RCC 7860 (cell line): Measurements from ENCODE around the gene NETO2.
"Not testable (repeated sequence)": the region's sequence is repeated elsewhere in the genome, so short reads cannot be mapped to it uniquely, and the experiment has no call there.

Experiments
- DNase-seq: peaks from one replicate; pipeline ENCODE4 v3.0.0-alpha.2; 2015; ENCODE audit warnings: low spot score
- FAIRE-seq: peaks from 2 replicates; lab custom pipeline; 2012; peaks lifted over from hg19 to GRCh38; lab: Jason Lieb, UNC

NETO2 gene

DNA sequence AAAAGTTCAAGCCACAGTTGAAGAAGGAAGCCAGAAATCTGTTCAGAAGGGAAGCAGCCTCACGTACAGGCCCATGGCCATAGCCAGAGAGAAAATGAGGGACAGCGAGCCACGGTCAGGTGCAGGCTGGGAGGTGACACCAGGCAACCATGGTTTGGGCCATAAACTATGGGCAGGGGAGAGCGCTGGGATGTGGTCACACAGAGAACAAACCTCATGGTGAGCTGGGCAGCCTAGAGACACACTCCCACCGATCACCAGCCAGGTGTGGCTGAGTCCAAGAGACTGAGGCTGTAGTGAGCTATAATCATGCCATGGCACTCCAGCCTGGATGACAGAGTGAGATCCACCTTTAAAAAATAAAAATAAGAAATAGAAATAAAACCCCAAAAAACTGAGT lies 76.5 kb downstream of the NETO2 start:
- DNase-seq (no peak), FAIRE-seq (no peak)

DNA sequence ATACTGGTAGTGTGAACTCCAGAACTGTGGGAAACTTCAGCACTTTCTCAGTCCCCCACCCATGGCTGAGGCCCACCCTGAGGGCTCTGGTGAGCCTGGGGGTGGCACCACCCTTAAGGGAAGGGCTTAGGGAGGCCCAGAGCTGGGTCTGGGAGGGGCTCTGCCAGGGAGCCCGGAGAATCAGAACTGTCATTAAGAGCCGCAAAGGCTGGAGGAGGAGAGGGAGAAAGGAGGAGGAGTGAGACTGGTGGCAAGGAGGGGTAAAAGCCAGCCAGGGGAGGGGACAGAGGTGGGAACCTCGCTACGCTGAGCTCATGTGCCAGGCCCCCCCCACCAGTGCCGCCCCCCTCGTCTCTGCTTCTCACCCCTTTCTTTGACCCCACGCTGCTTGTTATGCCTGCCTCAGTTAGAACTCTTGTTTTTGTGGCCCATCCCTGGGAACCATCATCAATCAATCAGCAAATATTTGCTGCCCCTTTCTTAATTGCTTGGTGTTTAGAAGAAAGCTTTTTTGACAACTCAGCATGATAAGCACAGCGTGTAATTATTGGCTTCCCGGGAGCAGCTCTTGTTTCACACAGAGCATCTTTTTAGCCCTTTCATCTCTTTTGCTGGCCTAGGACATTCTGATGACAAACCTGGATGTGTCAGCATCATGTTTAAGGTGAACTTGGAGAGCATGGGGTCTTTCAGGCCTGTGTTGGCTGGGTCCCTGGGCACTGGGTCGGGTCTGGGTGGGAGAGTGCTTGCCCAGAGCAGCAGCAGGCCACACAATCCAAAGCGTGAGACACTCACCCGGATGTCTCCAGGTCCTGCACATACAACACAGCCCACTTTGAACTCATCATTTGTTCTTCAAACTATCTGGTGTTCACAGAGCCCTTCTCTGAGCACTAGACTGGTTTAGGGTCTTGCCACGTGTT lies 77.7 kb downstream of the NETO2 start:
- no peak for DNase-seq
- no peak for FAIRE-seq

- no peak for FAIRE-seq
- no peak for DNase-seq
Measured at GRCh38 chr16:47064775-47065174, 79.0 kb downstream of the NETO2 start.

GRCh38 chr16:47063011-47063724 lies 80.6 kb downstream of the NETO2 start:
- no peak for DNase-seq
- FAIRE-seq: no peak

- FAIRE-seq (no peak), DNase-seq (no peak)
Measured at GRCh38 chr16:47061204-47061603, 82.5 kb downstream of the NETO2 start.

- DNase-seq: no peak
- no peak for FAIRE-seq
Measured at GRCh38 chr16:47060596-47060995, 83.1 kb downstream of the NETO2 start.

- DNase-seq: no peak
- FAIRE-seq: no peak
Measured at GRCh38 chr16:47059991-47060390, 83.8 kb downstream of the NETO2 start.

GRCh38 chr16:47059130-47059529 lies 84.6 kb downstream of the NETO2 start:
- not testable (repeated sequence) for FAIRE-seq, DNase-seq

DNA sequence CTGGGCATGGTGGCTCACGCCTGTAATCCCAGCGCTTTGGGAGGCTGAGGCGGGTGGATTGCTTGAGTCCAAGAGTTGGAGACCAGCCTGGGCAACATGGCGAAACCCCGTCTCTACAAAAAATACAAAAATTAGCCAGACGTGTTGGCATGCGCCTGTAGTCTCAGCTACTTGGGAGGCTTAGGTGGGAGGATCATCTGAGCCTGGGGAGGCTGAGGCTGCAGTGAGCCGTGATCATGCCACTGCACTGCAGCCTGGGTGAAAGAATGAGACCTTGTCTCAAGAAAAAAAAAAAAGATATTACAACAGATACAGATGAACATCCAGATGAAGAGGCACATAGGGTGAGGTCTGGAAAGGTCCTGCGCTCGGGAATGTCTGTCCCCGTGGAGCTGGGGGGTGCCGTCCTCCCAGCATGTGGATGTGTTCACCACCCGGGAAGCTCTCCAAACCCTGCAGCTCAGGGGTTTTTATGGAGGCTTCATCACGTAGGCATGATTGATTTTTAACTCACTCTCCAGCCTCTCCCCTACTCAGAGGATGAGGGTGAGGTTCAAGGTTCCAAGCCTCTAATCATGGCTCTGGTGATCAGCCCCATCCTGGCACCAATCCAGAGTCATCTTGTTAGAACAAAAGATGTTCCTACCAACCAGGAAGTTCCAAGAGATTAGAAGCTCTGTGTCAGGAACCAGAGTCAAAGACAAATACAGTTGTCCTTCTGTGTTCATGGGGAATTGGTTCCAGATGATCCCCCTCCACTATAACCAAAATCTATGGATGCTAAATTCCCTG lies 85.3 kb downstream of the NETO2 start:
- DNase-seq (peak; percentile 24), FAIRE-seq (peak; percentile 90)

- FAIRE-seq: peak; percentile 76
- peak; percentile 18 for DNase-seq
Measured at GRCh38 chr16:47057630-47057993, 86.1 kb downstream of the NETO2 start.

GRCh38 chr16:47056688-47057629 lies 86.8 kb downstream of the NETO2 start:
- FAIRE-seq: no peak

DNA sequence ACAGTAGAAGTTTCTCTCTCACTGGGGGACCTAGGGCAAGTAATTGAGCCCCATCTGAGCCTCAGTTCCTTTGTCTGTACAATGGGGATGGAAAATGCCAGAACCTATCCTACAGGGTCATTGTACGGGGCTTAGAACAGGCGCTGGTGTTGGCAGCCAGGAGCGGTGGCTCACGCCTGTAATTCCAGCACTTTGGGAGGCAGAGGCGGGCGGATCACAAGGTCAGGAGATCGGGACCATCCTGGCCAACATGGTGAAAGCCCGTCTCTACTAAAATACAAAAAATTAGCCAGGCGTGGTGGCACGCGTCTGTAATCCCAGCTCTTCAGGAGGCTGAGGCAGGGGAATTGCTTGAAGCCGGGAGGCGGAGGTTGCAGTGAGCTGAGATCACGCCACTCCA lies 87.7 kb downstream of the NETO2 start:
- not testable (repeated sequence) for DNase-seq, FAIRE-seq

More at GRCh38 chr16:47056688-47057629, 86.8 kb downstream of the NETO2 start:
- no peak for DNase-seq

DNA sequence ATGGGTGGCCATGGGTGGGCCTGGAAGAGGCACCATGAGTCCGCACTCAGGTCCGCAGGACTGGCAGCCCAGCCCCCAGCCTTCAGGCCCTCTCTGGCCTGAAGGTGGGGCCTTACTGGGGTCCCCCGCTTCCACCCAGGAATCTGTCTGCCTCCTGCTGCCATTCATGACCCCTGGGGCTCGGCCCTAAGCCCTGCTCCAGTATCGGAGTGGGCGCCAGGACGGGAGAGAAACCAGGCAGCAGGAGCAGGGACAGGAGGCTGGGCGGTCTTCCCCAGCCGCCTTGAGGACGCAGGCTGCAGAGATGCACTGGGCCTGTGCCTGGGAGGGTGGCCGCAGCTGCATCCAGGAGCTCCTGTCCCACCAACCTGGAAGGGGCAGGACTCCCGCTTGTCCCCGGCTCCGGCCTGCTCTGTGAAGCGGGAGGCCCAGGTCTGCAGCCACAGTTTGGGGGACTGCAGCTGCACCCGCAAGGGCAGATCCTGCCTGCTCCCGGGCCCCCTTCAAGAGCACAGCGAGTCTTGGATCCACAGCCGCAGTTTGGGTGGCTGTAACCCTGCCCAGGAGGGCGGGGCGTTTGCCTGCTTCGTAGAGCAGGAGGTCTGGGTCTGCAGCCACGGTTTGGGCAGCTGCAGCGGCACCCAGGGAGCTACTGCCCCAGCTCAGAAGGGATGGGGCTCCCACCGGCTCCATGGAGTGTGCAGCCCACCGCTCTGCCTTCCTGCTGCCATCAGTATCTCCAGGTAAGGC lies 88.4 kb downstream of the NETO2 start:
- DNase-seq (no peak), FAIRE-seq (no peak)

DNA sequence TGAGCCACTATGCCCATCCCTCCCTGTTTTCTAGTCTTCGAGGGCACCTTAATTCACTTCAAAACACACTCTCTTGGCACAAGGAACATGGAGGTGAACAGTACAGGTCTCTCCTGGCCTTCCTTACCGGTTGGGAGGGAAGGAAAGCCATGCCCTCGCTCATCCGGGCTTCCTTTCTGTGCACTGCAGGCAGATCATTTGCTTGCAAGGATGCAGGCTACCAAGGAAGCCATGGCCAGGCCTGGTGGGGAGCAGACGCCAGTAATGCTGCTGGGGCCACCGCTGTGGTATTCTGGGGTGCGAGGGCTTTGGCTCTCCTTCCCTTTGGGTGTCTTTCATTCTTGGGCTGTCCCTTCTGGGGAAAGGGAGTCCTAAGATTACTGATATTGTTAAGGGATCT lies 89.4 kb downstream of the NETO2 start:
- DNase-seq: no peak
- no peak for FAIRE-seq

- FAIRE-seq: no peak
Measured at GRCh38 chr16:47053895-47054294, 89.8 kb downstream of the NETO2 start.

DNA sequence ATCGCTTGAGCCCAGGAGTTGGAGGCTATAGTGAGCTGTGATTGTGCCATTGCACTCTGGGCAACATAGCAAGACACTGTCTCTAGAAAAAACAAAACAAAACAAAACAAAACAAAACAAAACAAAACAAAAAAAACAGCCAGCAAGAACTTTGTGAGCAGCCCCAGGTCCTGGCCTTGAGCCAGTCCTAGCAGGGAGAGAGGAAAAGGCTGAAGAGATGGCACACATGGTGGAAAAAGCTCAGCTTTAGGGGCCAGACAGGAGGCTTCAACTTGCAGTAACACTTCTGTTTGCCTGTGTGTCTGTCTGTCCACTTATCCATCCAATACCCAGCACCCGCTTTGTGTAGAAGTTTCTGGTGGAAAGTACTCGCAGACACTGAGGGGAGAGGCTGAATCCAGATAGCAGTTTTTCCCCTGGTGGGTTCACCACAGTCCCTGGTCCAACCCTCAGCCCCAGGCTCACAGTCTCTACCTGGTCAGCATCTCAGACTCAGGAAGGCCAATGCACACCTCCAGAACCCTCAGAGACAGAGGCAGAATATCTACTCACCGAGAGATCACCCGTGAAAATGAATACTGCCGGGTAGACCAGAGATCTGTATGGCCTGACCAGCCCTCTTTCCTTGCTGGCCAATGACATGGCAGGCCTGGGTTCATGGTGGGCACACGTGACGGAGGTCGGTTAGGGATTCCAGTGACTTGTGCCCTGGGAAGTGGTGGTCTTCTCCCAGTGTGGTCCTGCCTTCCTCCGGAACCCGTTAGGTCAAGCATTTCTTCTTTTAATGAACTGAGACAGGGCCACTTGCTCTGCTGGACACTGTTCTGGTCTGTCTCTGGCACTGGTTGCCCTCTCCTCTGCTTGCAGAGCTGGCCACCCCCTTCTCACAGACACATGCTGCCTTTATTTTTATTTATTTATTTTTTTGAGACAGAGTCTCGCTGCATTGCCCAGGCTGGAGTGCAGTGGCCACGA lies 90.8 kb downstream of the NETO2 start:
- no peak for DNase-seq
- FAIRE-seq: no peak

More at GRCh38 chr16:47053895-47054294, 89.8 kb downstream of the NETO2 start:
- no peak for DNase-seq

- FAIRE-seq (no peak), DNase-seq (no peak)
Measured at GRCh38 chr16:47051031-47051430, 92.7 kb downstream of the NETO2 start.

- no peak for FAIRE-seq
Measured at GRCh38 chr16:47049901-47050583, 93.7 kb downstream of the NETO2 start.

More at GRCh38 chr16:47049901-47050583, 93.7 kb downstream of the NETO2 start:
- no peak for DNase-seq
